Body of pancreas (tissue), 4 donors: Measurements from ENCODE around the gene FOXK2. TPM values are rescaled to one million over a fixed set of nuclear protein-coding genes. Genes with fewer than 3 reads are reported as not detected.
"Not testable (repeated sequence)": the region's sequence is repeated elsewhere in the genome, so short reads cannot be mapped to it uniquely, and the experiment has no call there.

Source experiments
- ATAC-seq: fragments of 150-250 bp; one replicate; pipeline ENCODE4 v1.9.1; 2016
- DNase-seq, 4 donors: peaks; one replicate each; pipeline ENCODE4 v3.0.0-alpha.2; 2019
- H3K27ac ChIP-seq, 4 donors: fragments of 200-600 bp; sonication (generic); 1 replicate in 3 of 4; 2 replicates in 1 of 4; pipeline versions ENCODE4 v1.5.1 to v1.6.1; 2016 to 2019; ENCODE audit warnings: mild to moderate bottlenecking in 1 of 4, mixed read lengths in 1 of 4, moderate library complexity in 1 of 4
- H3K27me3 ChIP-seq, 2 donors: fragments of 200-600 bp; sonication (generic); one replicate each; pipeline ENCODE4 v1.6.0; 2016; ENCODE audit warnings: mild to moderate bottlenecking in 1 of 2
- H3K36me3 ChIP-seq, 2 donors: fragments of 200-600 bp; sonication (generic); replicated peaks in 1 of 2; 2 replicates each; pipeline ENCODE4 v1.5.1; 2016; ENCODE audit warnings: low read depth in 2 of 2; ENCODE audit not compliant: insufficient read depth in 1 of 2
- H3K4me1 ChIP-seq: fragments of 200-600 bp; sonication (generic); one replicate; pipeline ENCODE4 v1.6.0; 2016
- H3K4me3 ChIP-seq, 2 donors: fragments of 200-600 bp; sonication (generic); 1 replicate in 1 of 2; 2 replicates in 1 of 2; pipeline ENCODE4 v1.5.1; 2016 to 2019
- H3K9me3 ChIP-seq, 3 donors: fragments of 200-600 bp; sonication (generic); 1 replicate in 2 of 3; 2 replicates in 1 of 3; pipeline ENCODE4 v1.5.1; 2016
- CTCF ChIP-seq, 7 experiments: fragments of 450-650 bp in 4 of 7; fragments of 200-600 bp in 3 of 7; sonication (generic) in 3 of 7; IDR thresholded peaks; one replicate each; pipeline ENCODE4 v1.5.1; 2016 to 2019; ENCODE audit warnings: antibody characterized with exemption in 7 of 7
- POLR2A ChIP-seq, 3 donors: fragments of 450-650 bp; IDR thresholded peaks; one replicate each; pipeline ENCODE4 v1.6.1; 2016; ENCODE audit warnings: antibody characterized with exemption in 3 of 3, mild to moderate bottlenecking in 2 of 3
- WGBS, 2 donors: methylation state at CpG; one replicate each; pipeline ENCODE4 v1.1.5; 2017; 5-methylcytosine and 5-hydroxymethylcytosine counted together
- intact Hi-C: fragments of 100-400 bp; cut with DNase I; formaldehyde crosslinking; loops from one replicate; pipeline ENCODE4 v1.15.1; 2023
- total RNA-seq, 2 donors: library from RNA; depleted of rRNA; stranded (reverse); fragments of >200 nt; gene quantifications; one replicate each; pipeline ENCODE4 v1.1.0, GENCODE V29; 2016

Gene FOXK2
- total RNA-seq, 2 donors from 2014 or later, result 10.6 to 25.1 TPM

- DNase-seq (no peak), ATAC-seq (no peak)
- WGBS, 2 donors, result 85 to 90% methylated on average over 11 of the region's 11 CpGs
- Histone ChIP-seq H3K9me3 (no peaks in the 10 kb centered on the region), H3K4me3 (no peak overlapping the region), H3K27me3 (no peaks in the 10 kb centered on the region), H3K27ac (no peak overlapping the region), H3K4me1 (peaks cover 9% of the 10 kb centered on the region), H3K36me3 (peaks cover 11 to 13% of the 10 kb centered on the region in 2 donors)
- intact Hi-C loops, result no loop called here
- no peak for TF ChIP-seq CTCF (IDR thresholded peaks at IDR 0.05)
Observed at GRCh38 chr17:82569621-82570020, 50.1 kb downstream of the FOXK2 start.

- intact Hi-C loops, result no loop called here
- DNase-seq, result no peak
- no peak overlapping the region for H3K4me3 ChIP-seq
- no peak overlapping the region for H3K27ac ChIP-seq
- WGBS, 2 donors, result 89 to 90% methylated on average over 9 of the region's 9 CpGs
- peaks cover 11 to 17% of the 10 kb centered on the region in 2 donors for H3K36me3 ChIP-seq
- H3K9me3 ChIP-seq, result no peaks in the 10 kb centered on the region
- TF ChIP-seq POLR2A (IDR thresholded peaks at IDR 0.05) (no peak), CTCF (IDR thresholded peaks at IDR 0.05) (no peak)
- H3K4me1 ChIP-seq, result peaks cover 9% of the 10 kb centered on the region
- no peaks in the 10 kb centered on the region for H3K27me3 ChIP-seq
- no peak for ATAC-seq
Observed at GRCh38 chr17:82570277-82570676, 50.7 kb downstream of the FOXK2 start.

- Histone ChIP-seq H3K36me3 (peaks cover 11 to 16% of the 10 kb centered on the region in 2 donors), H3K27ac (no peak overlapping the region), H3K4me1 (peaks cover 9% of the 10 kb centered on the region), H3K9me3 (no peaks in the 10 kb centered on the region), H3K4me3 (no peak overlapping the region), H3K27me3 (no peaks in the 10 kb centered on the region)
- ATAC-seq (no peak), DNase-seq (no peak)
- intact Hi-C loops, result no loop called here
- 83 to 92% methylated on average over 6 of the region's 6 CpGs for WGBS, 2 donors
- TF ChIP-seq POLR2A (IDR thresholded peaks at IDR 0.05), result no peak
- no peak for TF ChIP-seq CTCF (IDR thresholded peaks at IDR 0.05)
Observed at GRCh38 chr17:82571855-82572254, 52.3 kb downstream of the FOXK2 start.

GRCh38 chr17:82574041-82574440, 54.5 kb downstream of the FOXK2 start:
- ATAC-seq, result no peak
- Histone ChIP-seq H3K36me3 (peaks cover 11 to 14% of the 10 kb centered on the region in 2 donors), H3K27ac (no peak overlapping the region), H3K4me1 (no peaks in the 10 kb centered on the region), H3K9me3 (no peaks in the 10 kb centered on the region), H3K4me3 (no peak overlapping the region), H3K27me3 (no peaks in the 10 kb centered on the region)
- intact Hi-C loops, result no loop called here
- TF ChIP-seq CTCF (IDR thresholded peaks at IDR 0.05), result no peak
- no peak for TF ChIP-seq POLR2A (IDR thresholded peaks at IDR 0.05)
- DNase-seq, result no peak
- 84 to 86% methylated on average over 11 of the region's 11 CpGs for WGBS, 2 donors

GRCh38 chr17:82575581-82576221, 56.2 kb downstream of the FOXK2 start:
- H3K36me3 ChIP-seq, result peaks cover 11% of the 10 kb centered on the region in 2 donors

More at GRCh38 chr17:82575581-82576221, 56.2 kb downstream of the FOXK2 start:
- H3K27me3 ChIP-seq, H3K4me3 ChIP-seq, intact Hi-C loops, DNase-seq, H3K27ac ChIP-seq, ATAC-seq, H3K4me1 ChIP-seq, H3K9me3 ChIP-seq: not testable (repeated sequence)
- WGBS, 2 donors, result 88 to 91% methylated on average over 10 to 18 of the region's 52 CpGs
